ENCODE results near the gene LY6G6D. TPM values are rescaled to one million over a fixed set of nuclear protein-coding genes. Genes with fewer than 3 reads are reported as not detected.
A peak's percentile ranks its signal among the peaks of the same experiment; 100 is the strongest.

Gene LY6G6D
- total RNA-seq, 1 experiment from 2014 or later: not detected

DNA sequence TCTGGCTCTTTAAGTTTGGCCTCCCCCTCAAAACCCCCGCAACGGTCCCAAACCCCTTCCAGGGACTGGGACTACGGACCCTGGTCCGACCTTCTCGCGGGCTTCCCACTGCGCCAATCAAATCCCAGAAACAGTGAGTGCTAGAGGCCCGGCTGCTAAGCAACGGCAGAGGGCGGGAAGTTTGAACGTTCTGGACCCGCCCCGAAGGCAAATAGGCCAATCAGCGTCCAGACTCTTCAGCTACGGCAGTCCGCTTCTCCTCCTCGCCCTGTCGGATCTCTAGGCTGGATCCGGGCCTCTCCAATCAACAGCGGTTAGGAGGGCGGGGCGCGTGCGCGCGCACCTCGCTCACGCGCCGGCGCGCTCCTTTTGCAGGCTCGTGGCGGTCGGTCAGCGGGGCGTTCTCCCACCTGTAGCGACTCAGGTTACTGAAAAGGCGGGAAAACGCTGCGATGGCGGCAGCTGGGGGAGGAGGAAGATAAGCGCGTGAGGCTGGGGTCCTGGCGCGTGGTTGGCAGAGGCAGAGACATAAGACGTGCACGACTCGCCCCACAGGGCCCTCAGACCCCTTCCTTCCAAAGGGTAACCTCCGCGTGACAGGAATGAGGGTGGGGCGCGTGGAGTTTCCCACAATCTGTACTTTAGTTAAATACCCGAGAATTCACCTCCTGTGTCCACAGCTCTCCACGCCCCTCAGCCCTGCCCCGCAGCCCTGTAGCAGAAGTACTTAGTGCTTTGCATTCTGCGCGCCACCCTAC is 24.7 kb downstream of the LY6G6D start, which contains the start of gene MSH5:
Gene MSH5 (plus strand): TSS at position 367 of the 758 bp plus-strand sequence. CDS start 462 bp downstream, outside the sequence.
- Mint-ChIP-seq H3K9me3 (ENCODE audit: unreplicated experiment) (no peaks in the 10 kb centered on the region), H3K4me3 (ENCODE audit: unreplicated experiment) (peak within 1 kb of the TSS; percentile 95), H3K36me3 (ENCODE audit: insufficient read depth, unreplicated experiment) (peaks cover 54% of the 10 kb centered on the region), H3K27ac (ENCODE audit: unreplicated experiment) (peak within 1 kb of the TSS; percentile 98), H3K4me1 (ENCODE audit: low read depth, unreplicated experiment) (peaks cover 22% of the 10 kb centered on the region), H3K27me3 (ENCODE audit: insufficient read depth, unreplicated experiment) (no peaks in the 10 kb centered on the region)
- H3K9me3 ChIP-seq: no peaks in the 10 kb centered on the region
- intact Hi-C loops (cut with micrococcal nuclease; ENCODE audit: unreplicated experiment): loop anchor here (1.0 to 5.0 kb wide), 5 partner anchors 23 to 193 kb away; partner anchors contain the start of genes ABHD16A, ATP6V1G2, CSNK2B and LY6G5B
- ChIA-PET CTCF (interaction anchor here (0.6 to 3.8 kb wide), 11 partner anchors 10 to 141 kb away, joined by 3 to 32 read pairs (median 5); partner anchors contain the start of genes DDAH2, LSM2 and LY6G5C), POLR2A (interaction anchor here (0.5 to 3.6 kb wide), 16 partner anchors 10 to 1231 kb away, joined by 3 to 59 read pairs (median 10); partner anchors contain the start of genes C6orf47, DDAH2, GPANK1 and HSPA1A)
- TF ChIP-seq, protein P1, sequence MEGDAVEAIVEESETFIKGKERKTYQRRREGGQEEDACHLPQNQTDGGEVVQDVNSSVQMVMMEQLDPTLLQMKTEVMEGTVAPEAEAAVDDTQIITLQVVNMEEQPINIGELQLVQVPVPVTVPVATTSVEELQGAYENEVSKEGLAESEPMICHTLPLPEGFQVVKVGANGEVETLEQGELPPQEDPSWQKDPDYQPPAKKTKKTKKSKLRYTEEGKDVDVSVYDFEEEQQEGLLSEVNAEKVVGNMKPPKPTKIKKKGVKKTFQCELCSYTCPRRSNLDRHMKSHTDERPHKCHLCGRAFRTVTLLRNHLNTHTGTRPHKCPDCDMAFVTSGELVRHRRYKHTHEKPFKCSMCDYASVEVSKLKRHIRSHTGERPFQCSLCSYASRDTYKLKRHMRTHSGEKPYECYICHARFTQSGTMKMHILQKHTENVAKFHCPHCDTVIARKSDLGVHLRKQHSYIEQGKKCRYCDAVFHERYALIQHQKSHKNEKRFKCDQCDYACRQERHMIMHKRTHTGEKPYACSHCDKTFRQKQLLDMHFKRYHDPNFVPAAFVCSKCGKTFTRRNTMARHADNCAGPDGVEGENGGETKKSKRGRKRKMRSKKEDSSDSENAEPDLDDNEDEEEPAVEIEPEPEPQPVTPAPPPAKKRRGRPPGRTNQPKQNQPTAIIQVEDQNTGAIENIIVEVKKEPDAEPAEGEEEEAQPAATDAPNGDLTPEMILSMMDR (IDR thresholded peaks at IDR 0.05; ENCODE audit: insufficient read depth in 1 of 2, low read depth in 1 of 2, low read length in 1 of 2, severe bottlenecking in 1 of 2, unreplicated experiment in 1 of 2): no peak
- no TSS peak for BruUV-seq (replicated peaks)
- peaks cover 23% of the 10 kb centered on the region for H3K4me1 ChIP-seq
- H3K27me3 ChIP-seq (replicated peaks; ENCODE audit: control insufficient read depth, insufficient read depth, low read length): no peaks in the 10 kb centered on the region
- DNase-seq: peak; percentile 99
- peak within 1 kb of the TSS; percentile 69 for H3K4me3 ChIP-seq (ENCODE audit: low read depth, low read length)
- no peaks in the 10 kb centered on the region for H3K36me3 ChIP-seq (ENCODE audit: control insufficient read depth, insufficient read depth, low read length)

GRCh38 chr6:31740397-31741223 is 25.5 kb downstream of the LY6G6D start:
- DNase-seq: no peak
- TF ChIP-seq, protein P1 (IDR thresholded peaks at IDR 0.05; ENCODE audit: insufficient read depth in 1 of 2, low read depth in 1 of 2, low read length in 1 of 2, severe bottlenecking in 1 of 2, unreplicated experiment in 1 of 2): no peak
- H3K4me3 ChIP-seq (ENCODE audit: low read depth, low read length): peak overlapping the region; percentile 69
- BruUV-seq (replicated peaks): TSS peak; percentile 32
- intact Hi-C loops (cut with micrococcal nuclease; ENCODE audit: unreplicated experiment): no loop called here
- no peaks in the 10 kb centered on the region for H3K9me3 ChIP-seq
- ChIA-PET CTCF (interaction anchor here (0.6 to 3.8 kb wide), 8 partner anchors 11 to 158 kb away, joined by 3 to 32 read pairs (median 4); partner anchors contain the start of genes DDAH2 and LSM2), POLR2A (interaction anchor here (0.6 to 3.6 kb wide), 16 partner anchors 11 to 135 kb away, joined by 3 to 32 read pairs (median 3); partner anchors contain the start of genes C6orf47, DDAH2, GPANK1 and HSPA1A)
- Mint-ChIP-seq H3K27me3 (ENCODE audit: insufficient read depth, unreplicated experiment) (no peaks in the 10 kb centered on the region), H3K36me3 (ENCODE audit: insufficient read depth, unreplicated experiment) (peaks cover 51% of the 10 kb centered on the region), H3K9me3 (ENCODE audit: unreplicated experiment) (no peaks in the 10 kb centered on the region), H3K4me1 (ENCODE audit: low read depth, unreplicated experiment) (peaks cover 22% of the 10 kb centered on the region), H3K4me3 (ENCODE audit: unreplicated experiment) (peak overlapping the region; percentile 95), H3K27ac (ENCODE audit: unreplicated experiment) (peak overlapping the region; percentile 98)
- no peaks in the 10 kb centered on the region for H3K36me3 ChIP-seq (ENCODE audit: control insufficient read depth, insufficient read depth, low read length)
- H3K27me3 ChIP-seq (replicated peaks; ENCODE audit: control insufficient read depth, insufficient read depth, low read length): no peaks in the 10 kb centered on the region
- H3K4me1 ChIP-seq: peaks cover 23% of the 10 kb centered on the region

DNA sequence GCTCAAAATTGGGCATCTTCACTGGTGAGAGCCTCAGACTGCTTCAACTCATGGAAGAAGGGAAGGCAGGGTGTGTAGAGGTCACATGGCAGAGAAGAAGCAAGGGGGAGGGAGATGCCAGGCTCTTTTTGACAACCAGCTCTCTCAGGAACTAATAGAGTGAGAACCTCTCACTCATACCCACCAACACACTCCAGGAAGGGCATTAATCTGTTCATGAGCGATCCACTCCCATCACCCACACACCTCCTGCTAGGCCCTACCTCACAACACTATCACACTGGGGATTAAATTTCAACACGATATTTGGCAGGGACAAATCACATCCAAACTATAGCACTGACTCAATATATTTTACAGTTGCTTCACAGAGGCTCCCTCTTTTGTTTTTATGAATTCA is 26.7 kb downstream of the LY6G6D start:
- no peak for DNase-seq
- no peaks in the 10 kb centered on the region for H3K27me3 ChIP-seq (replicated peaks; ENCODE audit: control insufficient read depth, insufficient read depth, low read length)
- H3K9me3 ChIP-seq: no peaks in the 10 kb centered on the region
- intact Hi-C loops (cut with micrococcal nuclease; ENCODE audit: unreplicated experiment): no loop called here
- Mint-ChIP-seq H3K36me3 (ENCODE audit: insufficient read depth, unreplicated experiment) (peaks cover 53% of the 10 kb centered on the region), H3K27me3 (ENCODE audit: insufficient read depth, unreplicated experiment) (no peaks in the 10 kb centered on the region), H3K27ac (ENCODE audit: unreplicated experiment) (no peak overlapping the region), H3K4me1 (ENCODE audit: low read depth, unreplicated experiment) (peaks cover 22% of the 10 kb centered on the region), H3K9me3 (ENCODE audit: unreplicated experiment) (no peaks in the 10 kb centered on the region), H3K4me3 (ENCODE audit: unreplicated experiment) (peak overlapping the region; percentile 95)
- CTCF ChIA-PET: interaction anchor here (0.7 kb wide), 1 partner anchor 31 kb away, joined by 3 read pairs; no protein-coding TSS in a partner anchor
- H3K4me1 ChIP-seq: peaks cover 22% of the 10 kb centered on the region
- POLR2A ChIA-PET: interaction anchor here (0.7 kb wide), 1 partner anchor 327 kb away, joined by 9 read pairs; no protein-coding TSS in a partner anchor
- no peak overlapping the region for H3K4me3 ChIP-seq (ENCODE audit: low read depth, low read length)
- TF ChIP-seq, protein P1 (IDR thresholded peaks at IDR 0.05; ENCODE audit: insufficient read depth in 1 of 2, low read depth in 1 of 2, low read length in 1 of 2, severe bottlenecking in 1 of 2, unreplicated experiment in 1 of 2): no peak
- BruUV-seq (replicated peaks): no TSS peak
- H3K36me3 ChIP-seq (ENCODE audit: control insufficient read depth, insufficient read depth, low read length): no peaks in the 10 kb centered on the region

All from Caco-2 (cell line).